HG02884 (cell line): Measurements from ENCODE around the gene SLX4.

Experiments used
- ATAC-seq: cut with Tn5 transposase; IDR thresholded peaks from one replicate; pipeline ENCODE4 v1.9.1; 2021; ENCODE audit warnings: mild to moderate bottlenecking, moderate library complexity; ENCODE audit not compliant: unreplicated experiment

Gene SLX4

GRCh38 chr16:3601614-3602319 lies 9.6 kb downstream of the SLX4 start:
- ATAC-seq = no peak

GRCh38 chr16:3599922-3600321 lies 11.5 kb downstream of the SLX4 start:
- no peak for ATAC-seq

GRCh38 chr16:3599121-3599520 lies 12.3 kb downstream of the SLX4 start:
- ATAC-seq = no peak

- no peak for ATAC-seq
These were observed 13.2 kb downstream of the SLX4 start for GRCh38 chr16:3598236-3598635.

GRCh38 chr16:3597676-3598075 lies 13.7 kb downstream of the SLX4 start:
- no peak for ATAC-seq

GRCh38 chr16:3597226-3597625 lies 14.2 kb downstream of the SLX4 start:
- ATAC-seq = no peak

GRCh38 chr16:3596101-3596861 lies 15.1 kb downstream of the SLX4 start:
- ATAC-seq = no peak

- ATAC-seq = no peak
These were observed 15.8 kb downstream of the SLX4 start for GRCh38 chr16:3595521-3596021.

- ATAC-seq = no peak
These were observed 16.3 kb downstream of the SLX4 start for GRCh38 chr16:3595110-3595486.

GRCh38 chr16:3594316-3595109 lies 16.9 kb downstream of the SLX4 start:
- ATAC-seq = no peak

GRCh38 chr16:3592559-3592958 lies 18.8 kb downstream of the SLX4 start:
- ATAC-seq = no peak

GRCh38 chr16:3591991-3592390 lies 19.4 kb downstream of the SLX4 start:
- no peak for ATAC-seq

- no peak for ATAC-seq
These were observed 20.0 kb downstream of the SLX4 start for GRCh38 chr16:3591436-3591803.

GRCh38 chr16:3590736-3591435 lies 20.5 kb downstream of the SLX4 start:
- ATAC-seq = no peak

GRCh38 chr16:3589991-3590701 lies 21.3 kb downstream of the SLX4 start:
- no peak for ATAC-seq

GRCh38 chr16:3589441-3589921 lies 21.9 kb downstream of the SLX4 start:
- no peak for ATAC-seq

- no peak for ATAC-seq
These were observed 22.4 kb downstream of the SLX4 start for GRCh38 chr16:3589001-3589400.

- ATAC-seq = no peak
These were observed 23.8 kb downstream of the SLX4 start for GRCh38 chr16:3587547-3588110.

- no peak for ATAC-seq
These were observed 27.0 kb downstream of the SLX4 start for GRCh38 chr16:3584412-3584811.
